GM21447 (cell line): ENCODE measurements around the gene SCARB1.
A peak's percentile ranks its signal among the peaks of the same experiment; 100 is the strongest.

Experiments
- ATAC-seq: cut with Tn5 transposase; IDR thresholded peaks from one replicate; pipeline ENCODE4 v1.9.1; 2021; ENCODE audit not compliant: unreplicated experiment

The SCARB1 gene

GRCh38 chr12:124778411-124778810 lies 85.3 kb downstream of the SCARB1 start:
- no peak for ATAC-seq

- ATAC-seq = no peak
These were observed 86.0 kb downstream of the SCARB1 start for GRCh38 chr12:124777399-124778372.

- ATAC-seq = no peak
These were observed 87.5 kb downstream of the SCARB1 start for GRCh38 chr12:124776125-124776513.

GRCh38 chr12:124774462-124775167 lies 89.0 kb downstream of the SCARB1 start:
- ATAC-seq = peak; percentile 75

- peak; percentile 41 for ATAC-seq
These were observed 89.6 kb downstream of the SCARB1 start for GRCh38 chr12:124774054-124774461.

- no peak for ATAC-seq
These were observed 91.1 kb downstream of the SCARB1 start for GRCh38 chr12:124772289-124773170.

- ATAC-seq = no peak
These were observed 92.0 kb downstream of the SCARB1 start for GRCh38 chr12:124771462-124772288.

GRCh38 chr12:124770728-124771127 lies 92.9 kb downstream of the SCARB1 start:
- ATAC-seq = no peak

GRCh38 chr12:124769881-124770512 lies 93.7 kb downstream of the SCARB1 start:
- ATAC-seq = no peak

- ATAC-seq = no peak
These were observed 94.5 kb downstream of the SCARB1 start for GRCh38 chr12:124769163-124769530.

GRCh38 chr12:124768452-124769162 lies 95.1 kb downstream of the SCARB1 start:
- ATAC-seq = no peak

GRCh38 chr12:124767066-124767821 lies 96.4 kb downstream of the SCARB1 start:
- ATAC-seq = peak; percentile 68

- ATAC-seq = no peak
These were observed 97.0 kb downstream of the SCARB1 start for GRCh38 chr12:124766727-124767065.

- ATAC-seq = no peak
These were observed 97.8 kb downstream of the SCARB1 start for GRCh38 chr12:124765581-124766489.

- no peak for ATAC-seq
These were observed 98.6 kb downstream of the SCARB1 start for GRCh38 chr12:124764870-124765580.

- ATAC-seq = no peak
These were observed 99.2 kb downstream of the SCARB1 start for GRCh38 chr12:124764451-124764850.

- ATAC-seq = no peak
These were observed 100.1 kb downstream of the SCARB1 start for GRCh38 chr12:124763594-124763979.
